Stimulated activated CD8-positive, alpha-beta memory T cell treated with anti-CD3 and anti-CD28 coated beads, Interleukin-2, amount 100 ng/mL, for 1 hour (primary cell): Measurements from ENCODE around the gene CX3CR1.

Experiments
- DNase-seq, 2 donors: peaks; one replicate each; pipeline ENCODE4 v3.0.0-alpha.2; 2020; ENCODE audit warnings: low read depth in 2 of 2

The CX3CR1 gene

DNA sequence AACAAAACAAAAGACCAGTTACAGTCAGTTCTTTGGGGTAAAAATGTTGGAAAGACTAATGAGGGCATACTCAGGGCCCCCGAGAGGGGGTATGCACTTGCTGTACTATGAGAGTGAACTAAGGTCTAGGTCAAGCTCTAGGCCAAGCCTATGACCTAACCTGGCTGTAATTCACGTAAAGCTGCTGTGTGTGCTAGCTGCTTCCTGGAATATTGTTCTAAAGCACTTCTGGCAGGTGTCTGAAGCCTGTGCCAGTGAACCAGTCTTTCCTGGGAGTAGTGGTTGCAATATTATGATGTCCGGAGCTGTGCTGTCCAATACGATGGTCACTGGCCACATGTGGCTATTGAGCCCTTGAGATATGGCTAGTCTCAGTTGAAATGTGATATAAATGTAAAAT, 13.1 kb upstream of the CX3CR1 start:
- no peak for DNase-seq

DNA sequence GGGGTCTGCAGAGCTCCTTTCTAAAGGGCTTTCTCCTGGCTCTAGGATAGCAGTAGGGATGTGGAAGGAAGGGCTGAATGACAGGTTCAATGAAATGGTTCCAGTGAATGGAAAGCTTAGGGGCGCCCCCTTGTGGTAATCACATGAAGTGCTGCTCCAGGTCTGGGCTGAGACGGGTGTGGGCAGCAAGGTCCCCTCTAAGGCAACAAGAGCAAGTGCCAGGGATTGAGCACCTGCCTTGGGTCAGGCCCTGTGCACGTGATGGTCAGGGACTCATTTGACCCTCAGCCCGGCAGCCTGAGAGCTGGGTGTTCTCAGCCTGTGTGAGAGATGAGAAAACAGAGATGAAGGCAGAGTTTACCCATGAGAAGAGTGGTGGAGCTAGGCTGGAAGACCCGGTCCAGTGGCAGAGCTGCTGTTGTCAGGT, 12.1 kb upstream of the CX3CR1 start:
- DNase-seq = peak; percentile 56 to 70

DNA sequence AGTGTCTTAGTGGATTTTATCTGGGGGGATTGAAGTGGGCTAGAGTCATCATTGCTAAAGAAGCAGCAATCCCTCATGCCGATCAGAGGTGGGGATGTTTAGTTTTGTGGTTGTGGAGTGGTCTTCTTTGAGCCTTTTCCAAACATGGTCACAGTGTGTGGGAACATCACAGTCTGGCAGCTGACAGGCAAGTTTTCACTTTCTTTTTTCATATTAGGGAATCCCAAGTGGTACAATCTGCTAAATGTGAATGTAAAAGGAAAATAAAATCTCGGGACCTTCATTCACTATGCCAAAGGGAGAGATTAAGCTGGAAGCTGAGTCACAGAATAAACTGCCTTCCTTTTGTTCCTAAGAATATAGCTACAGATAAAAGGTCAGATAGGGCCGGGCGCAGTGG, 10.4 kb upstream of the CX3CR1 start:
- no peak for DNase-seq

DNA sequence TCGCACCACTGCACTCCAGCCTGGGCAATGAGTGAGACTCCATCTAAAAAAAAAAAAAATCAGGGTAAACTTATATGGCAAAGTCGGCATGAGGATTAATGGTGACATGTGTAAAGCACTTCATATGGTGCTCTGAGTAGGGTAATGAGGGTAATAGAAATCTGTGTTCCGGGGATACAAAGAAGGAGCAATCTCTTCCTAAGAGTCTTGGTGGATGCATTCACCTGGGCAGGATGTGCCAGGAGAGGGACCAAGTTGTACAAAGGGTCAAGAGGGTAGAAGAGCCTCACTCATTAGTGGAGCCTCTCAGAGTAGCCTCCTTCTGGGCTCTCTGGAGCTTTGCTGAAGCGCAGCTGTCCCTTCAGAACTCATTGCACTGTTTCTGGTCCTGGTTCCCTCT, 9.3 kb upstream of the CX3CR1 start:
- DNase-seq = no peak

DNA sequence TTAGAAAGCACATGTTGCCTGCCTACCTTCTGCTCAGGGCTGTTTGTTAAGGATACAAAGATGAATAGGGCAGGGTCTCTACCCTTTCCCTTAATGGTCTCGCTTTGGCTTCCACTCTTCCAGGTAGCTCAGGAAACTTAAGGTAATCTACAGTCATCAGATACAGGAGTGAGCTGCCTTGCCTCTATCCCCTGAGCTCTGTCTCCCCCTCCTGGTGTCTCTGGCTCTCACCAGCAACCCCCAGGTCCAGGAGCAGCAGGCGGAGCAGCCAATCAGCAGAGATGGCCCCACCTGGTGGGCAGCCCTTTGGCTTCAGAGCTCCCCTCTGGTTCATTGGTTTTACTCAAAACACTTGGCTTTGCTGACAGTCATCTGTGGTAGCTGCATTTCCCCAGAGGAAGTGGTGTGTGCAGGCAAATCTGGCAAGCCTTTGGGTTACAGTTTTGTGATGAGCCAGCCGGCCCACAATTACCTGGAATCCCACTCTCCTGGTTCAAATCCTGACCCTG, 8.5 kb upstream of the CX3CR1 start:
- DNase-seq = peak; percentile 67 to 69

DNA sequence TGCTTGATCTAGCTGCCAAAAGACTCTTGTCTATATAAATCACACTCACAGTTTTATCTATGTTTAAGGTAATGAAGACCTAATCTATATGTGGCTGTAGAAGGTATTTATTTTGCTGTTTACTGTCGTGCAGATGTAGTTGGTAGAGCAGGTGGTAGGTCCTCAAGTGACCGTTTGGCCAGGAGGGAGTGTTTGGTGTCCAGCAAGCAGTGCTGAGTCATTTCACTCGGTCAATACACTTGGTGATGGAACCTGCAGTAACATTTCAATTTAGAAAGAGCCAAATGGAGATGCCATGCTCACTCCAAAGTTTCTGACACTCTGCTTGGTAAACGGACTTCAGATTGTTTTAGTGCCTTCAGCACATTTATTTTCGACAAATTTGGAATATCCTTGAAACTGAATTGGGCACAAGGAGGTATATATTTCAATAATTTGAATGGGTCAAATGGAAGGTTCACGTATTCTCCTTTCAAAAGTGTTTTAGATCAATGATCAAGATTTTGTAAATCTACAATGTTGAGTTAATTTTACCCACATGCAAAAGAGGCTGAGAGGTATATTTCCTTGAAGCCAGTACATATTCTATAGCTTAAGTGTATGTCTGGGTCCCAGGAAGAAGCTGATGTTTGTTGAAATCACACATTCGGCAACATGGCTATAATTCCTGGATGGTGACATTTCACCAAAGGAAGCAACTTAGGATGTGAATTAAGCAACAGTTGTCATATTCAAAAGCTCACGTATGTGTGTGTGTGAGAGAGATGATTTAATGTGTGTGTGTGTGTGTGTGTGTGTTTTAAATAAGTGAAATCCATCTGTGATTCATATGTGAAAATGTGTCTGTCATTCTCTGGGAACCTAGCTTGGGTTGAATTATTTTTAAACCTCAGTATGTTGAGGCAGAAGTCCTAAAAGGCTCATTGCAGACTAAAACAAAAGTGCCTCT, 7.7 kb upstream of the CX3CR1 start:
- no peak for DNase-seq

DNA sequence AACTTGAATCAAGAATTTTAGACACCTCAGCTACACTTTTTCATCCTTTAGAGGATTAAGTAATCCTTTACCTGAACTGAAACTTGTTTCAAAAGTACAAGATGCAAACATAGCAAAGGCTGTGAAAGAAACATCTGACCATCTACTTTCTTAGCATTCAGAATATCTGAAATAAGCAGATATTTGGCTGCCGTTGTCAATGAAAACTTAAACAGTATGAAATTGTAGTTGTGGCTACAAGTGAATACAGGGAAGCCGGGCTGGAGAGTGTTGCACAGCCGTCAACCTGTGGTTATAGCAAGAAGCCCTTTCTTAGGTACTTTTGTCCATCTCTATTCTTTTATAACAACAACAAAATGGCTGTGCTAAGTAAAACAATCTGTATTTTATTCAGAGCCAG, 6.9 kb upstream of the CX3CR1 start:
- no peak for DNase-seq

DNA sequence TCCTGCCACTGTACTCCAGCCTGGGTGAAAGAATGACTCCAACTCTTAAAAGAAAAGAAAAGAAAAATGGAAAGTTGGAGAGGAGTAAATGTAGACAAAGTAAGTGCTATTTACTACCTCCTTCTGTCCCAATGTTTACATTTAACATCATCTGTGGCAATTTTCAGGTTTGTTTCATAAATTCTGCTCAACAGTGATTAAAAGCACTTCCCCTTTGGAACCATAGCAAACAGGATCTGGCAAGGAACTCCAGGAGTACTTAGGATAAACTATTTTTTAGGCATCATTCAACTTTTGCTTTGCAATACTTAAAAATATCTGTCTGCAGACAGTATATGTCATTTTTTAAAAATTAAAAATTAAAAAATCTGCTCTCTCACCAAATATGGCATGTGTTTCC, 5.5 kb upstream of the CX3CR1 start:
- no peak for DNase-seq

DNA sequence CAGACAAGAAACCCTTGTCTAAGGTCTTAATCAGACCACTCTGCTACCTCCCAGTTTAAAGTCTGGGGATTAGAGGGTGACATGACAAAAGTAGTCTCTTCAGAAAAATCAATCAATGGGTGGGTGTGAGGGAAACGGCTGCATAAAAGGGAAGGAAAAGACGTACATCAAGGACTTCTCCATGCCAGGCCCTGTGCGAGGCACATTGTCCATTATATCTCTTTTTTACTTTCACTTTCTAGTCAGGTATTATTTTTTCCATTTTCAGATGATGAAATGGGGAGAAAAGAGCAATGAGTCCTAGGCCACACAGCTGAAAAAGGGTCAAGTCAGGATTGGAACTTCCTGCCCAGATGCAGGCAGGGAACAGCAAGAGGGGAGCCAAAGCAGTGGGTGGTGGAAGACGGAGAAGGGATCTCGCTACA, 4.6 kb upstream of the CX3CR1 start:
- no peak for DNase-seq

DNA sequence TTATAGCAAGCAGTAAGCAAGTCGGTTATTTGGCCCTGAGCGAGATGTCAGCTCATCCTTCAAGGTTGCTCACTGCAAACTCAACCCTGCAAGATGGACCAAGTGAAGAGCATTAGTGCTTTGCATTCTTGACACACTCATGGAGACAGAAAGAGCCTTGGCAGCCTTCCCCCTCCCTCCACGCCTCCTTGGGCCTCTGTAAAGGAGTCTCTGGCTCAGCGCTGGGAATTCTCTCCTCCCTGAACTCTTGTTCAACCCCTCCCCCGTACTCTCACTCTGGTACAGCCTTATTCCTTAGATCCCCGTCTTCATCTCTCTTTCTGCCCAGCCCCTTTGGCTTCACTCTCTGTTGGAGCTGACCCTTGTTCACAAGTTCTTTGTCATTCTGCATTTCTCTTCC, 2.2 kb upstream of the CX3CR1 start:
- no peak for DNase-seq

DNA sequence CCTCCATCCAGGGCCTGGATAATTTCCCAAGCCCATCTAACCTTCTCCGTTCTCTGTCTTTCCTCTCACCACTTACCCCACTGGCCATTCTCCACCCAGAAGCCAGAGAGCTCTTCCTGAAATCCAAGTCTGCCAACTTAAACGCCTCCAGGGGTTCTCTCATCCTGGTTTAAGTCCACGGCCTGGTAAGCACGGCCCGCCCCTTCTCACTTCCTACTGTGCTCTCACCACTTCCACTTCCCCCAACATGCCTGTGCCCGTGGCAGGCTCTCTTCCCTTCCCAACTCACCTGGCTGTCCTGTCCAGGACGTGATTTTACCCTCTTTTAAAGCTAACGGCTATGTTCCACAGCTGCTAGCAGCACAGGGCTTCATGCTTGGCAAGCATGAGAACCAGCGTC, 1.7 kb upstream of the CX3CR1 start:
- no peak for DNase-seq

DNA sequence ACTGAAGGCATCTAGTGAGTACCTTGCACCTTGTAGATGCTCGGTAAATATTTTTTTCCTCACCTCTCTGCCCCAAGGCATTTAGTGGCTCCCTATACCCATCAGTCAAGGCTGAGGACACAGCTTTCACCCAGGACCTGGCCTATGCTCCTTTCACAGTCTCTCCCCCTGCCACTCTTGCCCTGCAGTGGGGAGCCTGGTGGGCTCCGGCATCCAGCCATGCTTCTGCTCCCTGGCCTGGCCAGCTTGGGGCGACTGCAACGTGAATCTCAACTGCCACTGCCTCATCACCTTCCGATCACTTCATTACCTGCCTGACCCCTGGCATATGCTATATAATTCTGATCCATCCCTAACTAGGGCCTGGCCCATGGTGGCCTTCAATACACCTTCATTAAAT, 735 bp upstream of the CX3CR1 start:
- no peak for DNase-seq

DNA sequence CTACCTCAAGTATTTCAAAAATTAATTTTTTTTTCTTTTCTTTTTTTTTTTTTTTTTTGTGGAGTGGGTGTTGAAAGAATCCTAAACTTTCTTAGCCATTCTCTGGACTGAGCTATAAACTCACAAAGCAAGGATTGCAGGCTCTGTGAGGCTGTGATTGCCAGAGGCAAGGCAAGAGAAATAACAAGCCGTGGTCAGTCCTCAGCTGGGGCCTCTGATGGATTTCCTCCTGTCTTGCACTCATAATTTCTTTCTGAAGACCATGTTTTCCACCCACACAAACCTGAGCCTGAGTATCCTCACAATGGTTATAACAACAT, 1.3 kb downstream of the CX3CR1 start:
- no peak for DNase-seq

DNA sequence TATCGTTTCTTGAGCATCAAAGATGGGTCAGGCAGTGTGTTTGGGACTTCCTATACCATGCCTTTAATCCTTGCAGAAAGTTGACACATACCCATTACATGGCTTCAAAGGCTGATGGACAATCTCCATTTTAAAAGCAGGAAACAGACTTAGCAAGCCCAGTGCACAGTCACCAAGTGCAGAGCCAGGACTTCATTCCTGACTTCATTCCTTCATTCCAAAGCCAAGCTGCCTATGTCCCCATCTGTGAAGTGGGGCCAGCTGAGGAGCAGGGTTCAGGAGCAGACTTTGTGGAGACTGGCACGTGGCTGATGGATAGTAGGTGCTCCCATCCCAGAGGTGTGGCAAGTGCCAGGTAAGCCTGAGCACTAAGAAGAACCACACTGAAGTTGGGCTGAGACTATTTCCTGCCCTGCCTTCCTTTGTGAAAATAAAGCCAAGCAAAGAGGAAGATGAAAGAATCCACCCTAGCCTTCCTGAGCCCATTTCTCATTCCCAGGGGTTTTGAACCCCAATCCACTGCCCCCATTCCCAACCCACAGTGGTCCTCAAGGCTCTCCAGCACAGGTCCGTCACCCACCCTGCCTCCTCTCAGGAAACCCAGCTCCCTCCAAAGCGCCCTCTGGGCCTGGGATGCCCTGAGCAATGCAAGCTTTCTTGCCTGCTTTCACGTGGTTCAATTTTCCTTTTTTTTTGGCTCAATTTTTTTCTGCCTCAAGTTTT, 1.8 kb downstream of the CX3CR1 start:
- DNase-seq = no peak

DNA sequence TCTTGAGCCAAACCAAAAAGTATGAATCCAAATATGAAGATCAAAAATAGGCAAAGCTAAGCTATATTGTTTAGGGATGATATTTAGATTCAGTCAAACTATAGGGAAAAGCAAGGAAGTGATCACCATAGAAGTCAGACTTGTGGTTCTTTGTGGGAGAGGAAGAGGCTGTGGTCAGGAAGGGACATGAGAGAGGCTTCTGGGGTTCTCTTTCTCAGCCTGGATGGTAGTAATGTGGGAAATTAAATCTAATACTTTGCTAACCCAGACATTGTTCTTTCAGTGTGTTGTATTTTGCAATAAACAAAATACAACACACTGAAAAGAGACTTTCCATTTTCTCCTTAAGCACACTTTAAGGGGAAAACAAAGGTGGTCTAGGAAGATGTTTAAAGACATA, 3.1 kb downstream of the CX3CR1 start:
- no peak for DNase-seq

DNA sequence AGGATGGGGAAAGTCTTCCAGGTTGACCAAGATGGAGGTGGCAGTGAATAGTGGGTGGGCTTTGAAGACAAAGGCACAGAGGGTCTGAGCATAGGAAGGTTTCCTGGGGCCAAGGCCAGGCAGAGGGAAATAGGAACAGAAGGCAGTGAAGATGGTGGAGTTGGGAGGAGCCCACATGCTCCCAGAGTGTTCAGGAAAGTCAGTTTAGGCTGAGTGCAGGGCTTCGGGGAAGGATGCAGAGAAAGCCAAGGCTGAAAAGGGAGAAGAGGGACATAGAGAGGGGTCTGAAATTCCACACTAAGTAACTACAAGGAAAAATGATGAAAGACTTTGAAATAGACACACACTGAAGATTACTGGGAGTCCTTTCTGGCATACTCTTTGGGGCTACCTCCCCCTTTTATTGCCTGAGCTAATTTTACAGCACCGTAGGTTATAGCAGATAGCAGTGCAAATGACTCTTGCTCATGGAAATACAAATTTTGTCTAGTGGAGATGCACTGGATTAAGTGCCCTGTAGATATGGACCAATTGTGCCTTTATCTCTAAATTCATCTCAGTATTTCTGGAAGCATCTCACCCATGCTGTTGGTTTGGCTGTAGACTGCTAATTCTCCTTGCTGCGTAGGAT, 3.8 kb downstream of the CX3CR1 start:
- DNase-seq = no peak

DNA sequence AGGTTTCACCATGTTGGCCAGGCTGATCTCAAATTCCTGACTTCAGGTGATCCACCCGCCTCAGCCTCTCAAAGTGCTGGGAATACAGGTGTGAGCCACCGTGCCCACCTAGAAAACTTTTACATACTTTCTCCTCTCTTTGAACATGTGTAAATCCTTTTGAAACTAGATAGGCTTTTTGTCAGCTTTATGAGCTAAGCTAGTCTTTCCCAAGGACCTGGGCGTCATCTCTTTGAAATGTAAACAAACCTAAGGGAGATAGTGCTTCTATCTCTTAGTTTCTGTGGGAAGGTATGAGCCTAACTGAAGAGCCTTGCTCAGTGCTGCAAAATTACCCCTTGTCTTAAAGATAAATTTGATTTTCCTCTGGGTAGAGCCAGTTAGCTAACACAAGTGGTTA, 4.8 kb downstream of the CX3CR1 start:
- DNase-seq = no peak

DNA sequence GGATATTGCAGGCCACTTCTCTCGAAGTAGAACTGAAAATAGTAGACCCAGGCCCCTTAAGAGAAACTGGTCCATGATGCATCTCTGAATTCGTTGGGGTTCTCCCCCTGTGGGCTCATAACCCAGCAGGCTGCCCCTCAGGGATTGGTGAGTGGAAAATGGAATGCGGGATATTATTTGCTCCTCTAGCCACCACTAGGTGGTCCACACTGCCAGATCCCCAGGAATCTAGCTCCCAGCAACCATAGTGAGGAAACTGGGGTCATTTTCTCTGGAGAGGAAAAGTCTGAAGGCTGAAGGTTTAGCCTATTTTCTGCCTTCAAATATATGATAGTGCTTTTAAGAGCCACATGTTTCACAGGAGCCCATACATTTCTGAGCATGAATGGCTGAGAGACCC, 6.7 kb downstream of the CX3CR1 start:
- DNase-seq = no peak

DNA sequence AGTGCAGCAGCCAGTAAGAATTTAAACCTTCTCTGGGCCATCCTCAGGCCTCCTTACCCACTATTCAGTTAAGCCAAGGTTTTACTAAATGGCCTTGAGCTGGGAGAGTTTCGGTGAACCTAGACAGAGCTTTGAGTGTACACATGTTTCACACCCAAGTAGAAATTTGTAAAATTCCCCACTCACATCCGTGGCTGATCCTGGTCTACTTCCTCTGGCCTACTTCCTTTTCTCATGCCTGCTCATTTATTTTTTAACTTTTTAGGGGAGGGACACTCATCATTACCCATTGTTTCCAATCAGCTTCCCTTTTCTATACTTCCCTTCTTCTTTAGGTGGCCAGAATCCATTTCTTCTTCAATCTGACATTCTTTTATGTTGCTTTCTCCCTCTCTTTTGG, 7.6 kb downstream of the CX3CR1 start:
- DNase-seq = no peak

DNA sequence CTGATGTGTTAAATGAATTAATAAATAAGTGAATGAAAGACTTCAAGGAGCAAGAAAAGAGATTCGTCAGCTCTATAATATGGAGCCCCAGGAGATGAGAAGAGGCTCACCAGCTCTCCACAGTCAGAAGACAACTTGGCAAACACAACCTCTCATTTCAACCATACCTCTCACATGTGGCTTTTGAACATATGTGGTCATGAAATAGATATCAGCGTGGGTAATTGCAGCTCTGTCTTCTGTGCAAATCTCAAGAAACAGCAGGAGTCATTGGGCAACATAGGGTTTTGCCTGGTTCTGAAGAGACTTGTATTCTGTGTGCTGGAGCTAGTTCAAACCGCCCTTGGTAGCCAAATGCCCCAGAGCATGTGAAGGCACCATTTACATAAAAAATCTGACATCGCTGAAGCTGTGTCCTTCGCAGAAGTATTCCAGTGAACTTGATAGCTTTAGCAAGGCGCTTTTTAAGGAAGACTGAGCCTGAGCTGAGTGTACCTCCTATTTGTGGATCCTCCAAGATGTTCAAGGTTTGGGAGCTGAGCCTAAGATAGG, 8.4 kb downstream of the CX3CR1 start:
- no peak for DNase-seq

DNA sequence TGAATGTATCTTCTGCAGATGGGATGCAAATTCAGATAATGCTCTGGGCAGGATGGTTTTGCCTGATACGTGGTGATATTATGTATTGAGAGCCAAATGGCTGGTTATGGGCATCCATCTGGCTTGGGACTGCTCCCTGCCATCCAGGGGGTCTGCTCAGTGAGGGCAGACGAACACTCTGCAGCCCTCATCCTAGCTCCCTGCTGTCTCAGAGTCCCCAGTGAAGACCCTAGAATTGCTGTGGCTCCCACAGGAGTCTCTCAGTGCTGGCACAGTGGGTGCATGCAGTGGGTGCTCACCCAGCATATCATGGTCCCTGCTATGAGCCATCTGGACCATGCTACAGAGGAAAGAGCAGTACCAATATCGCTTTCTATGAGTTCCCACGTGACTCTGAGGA, 10.3 kb downstream of the CX3CR1 start:
- no peak for DNase-seq

DNA sequence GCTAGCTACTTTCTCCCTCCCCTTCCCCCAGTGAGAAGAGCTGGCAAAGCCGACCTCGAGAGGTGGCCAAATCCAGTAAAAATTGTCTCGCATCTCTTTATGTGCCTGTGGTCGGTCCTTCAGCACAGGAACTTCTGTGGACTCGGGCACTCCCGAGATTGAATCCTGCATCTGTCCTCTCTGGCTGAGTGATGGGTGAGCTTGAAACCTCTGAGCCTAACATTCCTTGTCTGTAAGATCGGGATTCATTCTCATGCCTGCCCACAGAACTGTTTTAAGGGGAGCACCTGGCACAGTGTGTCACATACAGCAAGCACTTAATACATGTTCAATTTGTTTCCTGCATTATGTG, 11.3 kb downstream of the CX3CR1 start:
- DNase-seq = no peak
